GM18520 (cell line): ENCODE data around the gene THSD4.

Source experiments
- ATAC-seq: cut with Tn5 transposase; IDR thresholded peaks from one replicate; pipeline ENCODE4 v1.9.1; 2021; ENCODE audit not compliant: unreplicated experiment

The THSD4 gene

DNA sequence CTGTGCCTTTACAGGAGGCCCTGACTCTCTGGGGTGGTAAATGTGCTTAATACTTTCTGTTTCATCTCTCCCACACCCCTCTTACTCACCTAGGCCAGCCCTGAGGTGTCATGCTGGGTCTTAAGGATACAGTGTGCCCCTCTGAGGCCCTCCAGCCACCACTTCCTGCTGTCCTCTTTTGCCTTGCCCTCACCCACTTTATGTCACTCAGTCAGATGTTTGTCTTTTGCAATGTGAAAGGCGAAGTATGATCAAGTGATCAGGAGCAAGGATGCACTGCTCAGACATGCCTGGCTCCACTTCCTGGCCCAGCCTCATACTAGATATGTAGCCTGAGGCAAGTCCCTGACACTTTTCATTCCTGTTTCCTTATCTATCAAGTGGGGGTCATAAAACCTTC is 356.1 kb downstream of the THSD4 start:
- no peak for ATAC-seq

GRCh38 chr15:71472566-71472965 is 357.3 kb downstream of the THSD4 start:
- ATAC-seq, result no peak

- ATAC-seq, result no peak
Observed at GRCh38 chr15:71473751-71474150, 358.5 kb downstream of the THSD4 start.

DNA sequence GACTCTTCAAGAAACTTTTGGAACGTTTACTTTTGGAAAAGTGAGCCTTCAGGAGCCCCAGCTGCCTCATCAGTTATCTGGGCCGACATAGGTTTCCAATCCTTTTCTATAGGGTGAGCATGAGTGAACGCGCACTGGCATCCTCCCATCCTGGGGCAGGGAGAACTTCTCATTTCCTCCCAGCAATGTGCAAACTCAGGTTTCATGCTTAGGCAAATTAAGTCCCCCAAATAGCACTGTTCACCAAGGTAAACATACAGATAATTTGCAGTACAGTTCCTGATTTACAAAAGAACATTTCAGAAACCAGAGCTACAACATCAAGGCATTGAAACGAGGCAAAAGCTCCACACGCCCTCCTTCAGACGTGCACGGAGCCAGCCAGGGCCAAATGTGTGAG is 361.6 kb downstream of the THSD4 start:
- no peak for ATAC-seq

DNA sequence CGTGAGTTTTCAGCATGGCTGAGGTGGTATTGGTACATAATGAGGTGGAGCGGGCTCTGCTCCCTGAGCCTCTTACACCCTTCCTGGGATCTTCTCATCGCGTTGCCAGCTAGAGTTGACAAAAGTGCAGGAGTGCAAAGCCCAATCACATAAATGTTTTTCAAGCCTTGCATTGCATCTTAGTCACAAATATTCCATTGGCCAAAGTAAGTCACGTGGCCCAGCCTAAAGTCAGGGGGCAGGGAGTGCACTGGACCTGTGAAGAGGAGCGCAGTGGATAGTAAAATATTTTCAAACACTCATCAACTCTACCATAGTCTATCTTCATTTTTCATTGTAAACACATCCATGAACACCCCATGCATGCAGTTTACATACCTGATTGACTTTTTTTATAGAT is 365.3 kb downstream of the THSD4 start:
- no peak for ATAC-seq

DNA sequence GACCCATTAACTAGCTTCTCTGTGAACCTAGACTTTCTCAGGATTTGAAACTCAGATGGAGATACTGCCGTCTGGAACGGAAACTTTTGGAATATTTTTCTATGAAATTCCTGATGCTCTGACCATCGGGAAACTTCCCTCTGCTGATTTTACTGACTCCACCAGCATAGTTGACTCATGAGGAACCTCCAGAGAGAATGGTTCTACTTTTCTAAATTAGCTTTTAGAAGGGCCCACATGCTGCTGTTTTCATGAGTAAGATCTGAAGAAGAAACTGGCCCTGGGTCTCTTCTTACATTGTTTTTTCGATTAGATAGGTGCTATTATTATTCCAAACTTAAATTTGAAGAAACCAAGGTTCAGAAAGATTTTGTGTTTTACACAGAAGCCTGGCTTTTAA is 368.8 kb downstream of the THSD4 start:
- no peak for ATAC-seq

DNA sequence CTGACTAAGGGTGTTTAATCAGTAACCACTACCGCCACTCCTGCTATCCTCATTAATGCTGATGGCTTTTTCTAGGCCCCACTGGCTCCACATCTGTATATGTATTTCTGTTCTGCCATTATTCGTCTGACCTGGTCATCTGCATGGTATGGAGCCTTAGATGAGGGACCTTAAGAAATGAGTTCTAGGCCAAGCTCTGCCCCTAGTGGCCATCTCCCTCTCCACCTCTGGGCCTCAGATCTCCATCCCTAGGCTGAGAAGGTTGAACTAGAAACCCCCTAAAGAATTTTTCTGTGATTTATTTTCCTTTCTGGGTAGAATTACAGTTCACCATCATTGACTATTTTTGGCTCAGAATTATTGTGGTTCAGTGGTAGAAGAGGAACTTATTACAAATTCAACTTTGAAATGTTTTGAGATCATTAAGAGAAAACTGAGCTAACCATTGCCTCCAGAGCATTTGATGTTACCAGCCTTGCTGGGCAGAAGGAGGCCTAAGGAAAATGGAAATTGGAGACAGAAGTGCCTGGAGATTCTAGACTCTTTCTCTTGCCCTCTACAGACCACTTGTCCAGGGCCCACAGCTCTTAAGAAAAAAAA is 369.9 kb downstream of the THSD4 start:
- no peak for ATAC-seq

DNA sequence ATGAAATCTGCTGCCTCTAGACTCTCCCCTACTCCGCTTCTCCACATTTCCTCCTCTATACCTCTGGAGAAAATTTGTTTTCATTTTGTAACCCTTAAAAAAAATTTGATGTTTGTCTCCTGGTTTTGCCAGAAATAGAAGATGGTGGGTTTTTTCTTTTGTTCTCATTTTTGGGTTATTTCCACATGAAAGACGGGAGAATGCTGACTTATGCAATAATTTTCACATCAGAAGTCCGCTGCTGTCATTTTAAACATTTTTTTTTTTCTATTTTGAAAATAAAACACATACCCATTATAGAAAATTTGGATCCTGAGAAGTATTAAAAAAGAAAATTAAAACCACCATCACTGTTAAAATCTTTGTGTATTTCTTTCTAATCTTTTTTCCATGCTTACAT is 374.3 kb downstream of the THSD4 start:
- ATAC-seq, result no peak

DNA sequence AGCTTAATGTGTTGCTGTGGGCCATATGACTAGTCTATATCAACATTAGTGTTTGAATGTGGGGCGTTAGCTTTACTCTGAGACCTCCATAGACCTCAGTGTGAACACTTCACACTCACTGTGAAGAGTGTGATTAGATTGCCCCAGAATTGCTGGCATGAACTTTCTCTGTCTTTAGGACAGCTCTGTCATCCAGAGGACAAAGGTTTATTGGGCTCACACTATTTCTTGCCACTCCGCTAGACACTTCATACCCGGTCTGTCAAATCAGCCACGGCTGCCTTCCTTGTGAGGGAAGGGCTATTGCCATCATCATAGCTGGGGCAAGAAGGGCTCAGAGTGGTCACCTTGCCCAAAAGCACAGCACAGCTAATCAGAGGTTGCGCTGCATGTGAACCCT is 378.3 kb downstream of the THSD4 start:
- no peak for ATAC-seq

DNA sequence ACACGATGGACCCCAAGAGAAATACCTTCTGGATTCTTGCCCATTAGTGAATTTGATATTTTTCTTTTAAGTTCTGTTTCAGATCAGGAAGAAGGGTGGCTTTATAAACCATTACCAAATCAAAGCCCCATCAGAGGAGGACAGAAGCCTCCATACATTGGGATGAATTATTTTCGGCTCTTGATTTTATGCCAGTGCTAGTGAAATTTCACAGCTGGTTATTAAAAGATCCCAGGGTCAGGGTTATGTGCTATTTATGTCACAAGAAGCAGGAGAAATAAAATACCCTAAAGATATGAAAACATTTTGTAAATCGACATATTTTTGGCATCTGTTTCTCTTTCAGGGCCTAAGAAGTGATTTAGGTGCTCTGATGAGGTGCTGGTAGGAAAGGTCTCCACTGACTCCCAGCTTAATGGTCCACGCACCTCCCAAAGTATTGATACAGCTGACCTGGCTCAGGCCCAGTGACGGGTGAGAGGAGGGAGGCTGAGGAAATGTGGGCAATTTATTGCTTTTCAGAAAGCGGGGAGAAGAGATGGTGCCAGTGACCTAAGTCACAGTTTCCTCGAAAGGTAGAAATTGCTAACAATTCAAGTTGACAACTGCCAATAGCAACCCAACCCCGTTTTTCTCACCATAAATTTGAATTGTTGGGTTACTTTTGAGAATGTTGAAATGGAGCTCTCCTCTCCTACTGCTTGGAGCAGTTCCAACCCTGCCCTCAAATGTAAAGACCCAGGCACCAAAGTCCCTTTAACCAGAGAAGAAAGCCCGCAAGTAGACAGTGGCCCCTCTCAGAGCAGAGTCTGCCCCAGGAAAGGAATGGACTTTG is 379.5 kb downstream of the THSD4 start:
- ATAC-seq, result no peak

DNA sequence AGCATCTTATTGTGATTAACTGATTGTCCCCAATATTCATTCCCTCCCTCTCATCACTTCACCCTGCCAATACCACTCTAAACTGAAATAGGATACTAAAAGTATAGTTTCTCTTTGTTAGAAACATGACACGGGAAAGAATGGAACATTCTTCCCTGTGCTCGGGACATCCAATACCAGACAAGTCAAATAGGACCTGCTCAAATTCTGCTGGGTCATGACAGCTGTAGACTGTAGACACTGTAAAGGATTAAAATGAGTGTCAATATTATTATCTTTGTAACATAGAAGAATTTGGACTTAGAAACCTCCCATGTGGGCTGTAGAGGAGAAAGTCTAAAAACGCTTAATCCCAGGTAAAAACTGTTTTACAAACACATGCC is 380.1 kb downstream of the THSD4 start:
- no peak for ATAC-seq

DNA sequence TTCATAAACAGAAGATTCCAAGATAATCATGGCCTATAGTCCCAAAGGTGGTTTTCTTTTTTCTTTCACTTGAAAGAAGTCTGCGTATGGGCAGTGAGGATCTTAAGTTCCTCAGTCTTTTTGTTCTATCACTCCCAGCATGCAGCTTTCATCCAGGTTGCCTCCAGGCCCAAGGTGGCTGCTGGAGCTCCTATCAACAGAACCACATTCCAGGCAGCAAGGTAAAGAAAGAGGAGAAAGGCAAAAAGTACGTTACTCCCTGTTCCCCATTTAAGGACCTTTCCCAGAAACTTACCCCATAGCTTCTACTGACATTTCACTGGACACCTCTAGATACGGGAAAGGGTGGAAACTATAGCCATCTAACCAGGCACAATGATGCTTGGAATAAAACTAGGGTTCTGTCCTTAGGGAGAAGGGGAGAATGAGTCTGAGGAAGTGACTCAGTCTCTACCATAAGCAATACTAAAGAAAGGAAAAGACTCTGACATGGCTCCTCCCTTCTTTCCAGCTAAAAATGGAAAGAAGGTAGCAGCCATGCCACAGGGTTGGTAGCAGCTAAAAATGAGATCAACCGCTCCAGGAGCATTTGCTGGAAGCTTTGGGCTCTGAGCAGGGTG is 381.2 kb downstream of the THSD4 start:
- ATAC-seq, result no peak

DNA sequence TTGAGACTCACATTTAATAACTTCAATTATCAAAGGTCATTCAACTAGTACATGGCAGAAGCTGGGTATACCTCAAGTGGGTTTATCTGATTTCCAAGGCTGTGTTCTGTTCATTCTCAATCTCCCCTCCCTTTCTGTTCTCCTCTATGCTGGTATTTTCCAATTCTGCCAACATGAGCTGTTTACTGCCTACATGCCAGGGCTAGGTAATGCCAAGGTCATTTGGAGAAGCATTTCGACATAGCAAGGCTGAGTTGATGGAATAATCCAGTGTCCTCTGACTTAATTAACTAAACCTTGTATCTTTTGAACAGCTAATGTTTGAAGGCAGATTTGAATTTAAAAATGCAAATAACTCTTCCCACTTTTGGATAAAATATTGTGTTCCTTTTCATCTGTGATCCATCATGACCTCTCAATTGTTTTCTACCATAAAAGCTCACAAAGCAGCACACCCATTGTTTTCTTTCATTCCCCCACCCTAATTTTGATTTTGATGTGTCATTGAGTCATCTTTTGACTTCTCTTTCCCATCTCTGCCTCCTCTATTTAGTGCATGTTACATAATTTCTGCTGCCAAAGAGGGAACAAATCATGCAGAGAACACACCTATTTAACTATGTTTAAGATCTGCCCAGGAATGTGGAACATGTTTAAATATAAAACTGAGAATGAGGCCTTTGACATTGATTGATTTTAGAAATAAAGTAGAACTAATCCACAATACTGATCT is 386.2 kb downstream of the THSD4 start:
- ATAC-seq, result no peak

- ATAC-seq, result no peak
Observed at GRCh38 chr15:71502077-71502432, 386.8 kb downstream of the THSD4 start.

DNA sequence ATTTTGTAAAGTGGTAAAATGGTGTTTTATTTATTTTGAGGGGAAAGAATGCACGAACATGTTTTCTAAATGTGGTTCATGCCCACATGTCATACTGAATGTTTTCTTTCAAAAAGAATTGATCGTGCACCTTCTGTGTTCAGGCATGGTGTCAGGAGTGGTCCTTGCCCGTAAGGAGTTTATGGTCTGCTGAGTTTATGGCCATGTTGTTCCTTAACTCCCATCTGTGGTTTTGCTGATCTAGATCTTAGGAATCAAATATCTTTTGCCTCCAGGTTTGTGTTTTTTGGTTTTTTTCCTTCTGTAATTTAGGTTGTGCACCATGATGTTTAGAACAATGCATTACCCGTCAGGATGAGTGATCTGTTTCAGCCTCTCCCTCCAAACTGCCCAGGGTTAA is 390.7 kb downstream of the THSD4 start:
- ATAC-seq, result no peak

GRCh38 chr15:71506946-71507345 is 391.7 kb downstream of the THSD4 start:
- ATAC-seq, result no peak

GRCh38 chr15:71508081-71508682 is 392.9 kb downstream of the THSD4 start:
- no peak for ATAC-seq

DNA sequence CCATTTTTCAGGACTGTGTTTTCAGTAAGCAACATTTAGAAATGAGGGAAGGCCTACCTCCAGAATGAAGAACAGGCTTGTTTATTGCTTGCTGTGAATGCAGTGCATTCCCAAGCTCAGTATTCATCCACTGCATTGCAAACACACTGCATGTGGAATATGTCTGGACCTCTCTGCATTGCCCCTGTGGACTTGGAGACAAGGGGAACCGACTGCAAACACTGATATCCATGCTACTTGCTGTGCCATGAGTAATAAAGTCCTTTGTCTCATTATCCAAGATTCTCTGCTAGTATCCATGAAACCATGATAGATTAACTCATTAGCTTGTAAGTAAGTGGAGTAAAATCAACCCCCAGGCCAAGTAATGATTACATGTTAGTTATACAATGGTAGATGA is 393.9 kb downstream of the THSD4 start:
- ATAC-seq, result no peak

DNA sequence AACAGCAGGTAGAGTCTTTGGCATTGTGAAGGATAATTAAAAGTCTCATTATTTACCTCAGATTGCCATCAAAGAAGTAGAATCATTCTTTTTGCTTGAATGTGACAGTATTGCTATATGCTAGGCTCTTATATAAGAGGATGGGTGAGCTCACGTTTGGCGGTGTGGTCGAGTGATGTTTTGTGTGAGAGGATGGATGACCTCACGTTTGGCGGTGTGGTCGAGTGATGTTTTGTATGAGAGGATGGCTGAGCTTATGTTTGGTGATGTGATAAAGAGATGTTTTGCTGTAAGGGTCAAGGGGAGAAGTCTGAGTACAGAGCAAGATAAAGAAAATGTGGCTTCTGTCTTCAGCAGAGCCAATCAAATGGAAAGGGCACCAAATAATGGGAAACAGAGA is 395.5 kb downstream of the THSD4 start:
- ATAC-seq, result no peak

DNA sequence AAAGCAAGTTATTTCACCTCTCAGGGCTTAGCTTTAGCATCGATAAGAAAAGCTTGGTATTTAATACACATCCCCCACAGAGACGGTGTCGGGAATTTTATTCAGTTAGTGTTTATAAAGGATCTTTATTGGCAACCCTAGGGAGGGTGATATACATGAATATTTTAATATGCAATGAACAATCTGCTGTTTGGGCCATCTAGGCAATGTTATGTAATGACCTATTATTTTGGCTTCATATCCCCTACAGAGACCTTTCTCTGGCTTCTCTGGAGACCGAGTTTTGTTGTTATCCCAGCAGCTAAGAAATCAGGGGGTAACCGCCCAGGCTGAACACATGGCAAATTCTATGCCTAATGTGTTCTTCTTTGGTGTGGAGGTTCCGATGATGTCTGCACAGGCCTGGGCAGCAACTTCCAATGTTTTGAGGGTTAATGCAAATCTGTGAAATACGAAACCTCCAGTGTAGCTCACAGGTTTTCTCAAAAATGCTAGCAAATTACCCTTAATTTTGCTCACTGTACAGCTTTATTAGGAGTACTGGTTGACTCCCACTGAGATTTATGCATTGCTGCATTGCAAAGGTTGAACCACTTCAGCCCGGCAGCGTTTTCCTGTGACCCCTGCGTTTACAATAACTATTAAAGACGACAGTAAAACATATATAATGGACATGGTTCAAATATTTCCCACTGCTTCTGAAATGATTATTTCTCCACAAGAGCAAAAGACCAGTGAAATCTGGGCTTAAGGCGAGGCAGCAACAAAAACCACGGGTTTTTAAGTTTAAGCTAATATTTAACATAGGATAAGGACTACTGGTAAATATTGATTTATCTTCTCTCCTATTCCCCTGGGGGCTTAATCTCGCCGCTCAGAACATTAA is 396.8 kb downstream of the THSD4 start:
- ATAC-seq, result no peak

- no peak for ATAC-seq
Observed at GRCh38 chr15:71512682-71513006, 397.4 kb downstream of the THSD4 start.
